ENCODE measurements around the gene THEM5. TPM values are rescaled to one million over a fixed set of nuclear protein-coding genes. Genes with fewer than 3 reads are reported as not detected.

THEM5 gene
- total RNA-seq, 1 experiment from 2014 or later: not detected

GRCh38 chr1:151882466-151882865 is 29.0 kb upstream of the THEM5 start:
- ATAC-seq (no peak), DNase-seq (ENCODE audit: low read depth, low spot score) (no peak)
- CTCF ChIA-PET: interaction anchor here (0.8 to 1.6 kb wide), 3 partner anchors 19 to 51 kb away, joined by 3 to 4 read pairs (median 3); no protein-coding TSS in a partner anchor
- intact Hi-C loops (cut with micrococcal nuclease): no loop called here
- RAD21 ChIA-PET (ENCODE audit: low non-redundant PET in 1 of 2, low total read pairs in 2 of 2, uncharacterized antibody in 2 of 2, unreplicated experiment in 2 of 2): no interaction called here
- Histone ChIP-seq H3K79me2 (ENCODE audit: insufficient read depth, low read length) (no peaks in the 10 kb centered on the region), H3K9me3 (ENCODE audit: control insufficient read depth in 1 of 2, insufficient read depth in 1 of 2, low read depth in 1 of 2, low read length in 2 of 2) (no peaks in the 10 kb centered on the region), H3K27ac (ENCODE audit: low read depth, low read length) (no peak overlapping the region), H4K20me1 (ENCODE audit: insufficient read depth) (no peaks in the 10 kb centered on the region; the same call in 1 of the 2 replicates), H3K4me3 (replicated peaks in 1 of 2; ENCODE audit: low read depth in 1 of 2, low read length in 2 of 2) (no peak overlapping the region), H2AFZ (ENCODE audit: low read depth, low read length, poor library complexity, severe bottlenecking) (no peak overlapping the region), H3K27me3 (ENCODE audit: insufficient read depth, low read length) (no peaks in the 10 kb centered on the region), H3K9ac (ENCODE audit: low read length) (no peak overlapping the region), H3K9me2 (ENCODE audit: insufficient read depth) (no peaks in the 10 kb centered on the region), H3K4me2 (ENCODE audit: low read length) (no peak overlapping the region), H3K36me3 (ENCODE audit: control insufficient read depth in 1 of 2, insufficient read depth in 2 of 2, low read length in 2 of 2) (0 out of 4 replicates have a peak, but pooled peaks cover 0 to 9% of the 10 kb centered on the region in 2 experiments), H3K4me1 (ENCODE audit: control insufficient read depth in 1 of 2, insufficient read depth in 2 of 2, low read length in 2 of 2) (peaks cover 6 to 7% of the 10 kb centered on the region in 2 experiments; a peak in 2 of 4 replicates)
- no TSS peak for BruUV-seq (replicated peaks)
- POLR2A ChIA-PET: no interaction called here
- TF ChIP-seq CEBPB (IDR thresholded peaks at IDR 0.05; ENCODE audit: low read depth) (no peak), JUND (IDR thresholded peaks at IDR 0.05) (no peak), REST (IDR thresholded peaks at IDR 0.05; ENCODE audit: low read depth) (no peak), SRF (IDR thresholded peaks at IDR 0.05; ENCODE audit: low read depth) (no peak), CBX3 (IDR thresholded peaks at IDR 0.05; ENCODE audit: low read depth) (no peak), EZH2 (IDR thresholded peaks at IDR 0.05) (no peak), FOSL1 (IDR thresholded peaks at IDR 0.05; ENCODE audit: low read depth) (no peak), CTCF (IDR thresholded peaks at IDR 0.05 in 2 of 3, conservative IDR thresholded peaks at IDR 0.05 in 1 of 3; ENCODE audit: borderline replicate concordance in 1 of 3, insufficient read depth in 1 of 3, low read depth in 2 of 3, low read length in 2 of 3) (no peak)
